GM19372 (cell line): ENCODE results near the gene CYP21A2.
"Not testable (repeated sequence)": the region's sequence is repeated elsewhere in the genome, so short reads cannot be mapped to it uniquely, and the experiment has no call there.

Experiments used
- ATAC-seq: cut with Tn5 transposase; IDR thresholded peaks from one replicate; pipeline ENCODE4 v1.9.1; 2021; ENCODE audit warnings: mild to moderate bottlenecking, low read depth, moderate library complexity; ENCODE audit not compliant: unreplicated experiment

The CYP21A2 gene

DNA sequence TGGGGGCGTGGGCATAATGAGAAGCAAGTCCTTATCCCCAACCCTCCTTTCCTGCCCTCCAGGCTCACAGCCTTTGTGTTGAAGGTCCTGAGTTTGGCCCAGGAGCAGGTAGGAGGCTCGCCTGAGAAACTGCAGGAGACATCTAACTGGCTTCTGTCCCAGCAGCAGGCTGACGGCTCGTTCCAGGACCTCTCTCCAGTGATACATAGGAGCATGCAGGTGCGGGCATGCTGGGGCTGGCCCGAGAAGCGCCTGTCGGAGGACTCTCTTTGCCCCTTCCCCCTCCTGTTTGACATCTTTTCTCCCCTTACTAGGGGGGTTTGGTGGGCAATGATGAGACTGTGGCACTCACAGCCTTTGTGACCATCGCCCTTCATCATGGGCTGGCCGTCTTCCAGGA lies 9.6 kb upstream of the CYP21A2 start:
- not testable (repeated sequence) for ATAC-seq

DNA sequence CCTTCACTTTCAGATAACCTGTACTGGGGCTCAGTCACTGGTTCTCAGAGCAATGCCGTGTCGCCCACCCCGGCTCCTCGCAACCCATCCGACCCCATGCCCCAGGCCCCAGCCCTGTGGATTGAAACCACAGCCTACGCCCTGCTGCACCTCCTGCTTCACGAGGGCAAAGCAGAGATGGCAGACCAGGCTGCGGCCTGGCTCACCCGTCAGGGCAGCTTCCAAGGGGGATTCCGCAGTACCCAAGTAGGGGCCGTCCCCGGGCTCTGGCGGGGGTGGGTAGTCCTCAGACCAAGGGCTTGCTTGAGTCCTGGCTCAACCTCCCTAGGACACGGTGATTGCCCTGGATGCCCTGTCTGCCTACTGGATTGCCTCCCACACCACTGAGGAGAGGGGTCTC lies 8.7 kb upstream of the CYP21A2 start:
- not testable (repeated sequence) for ATAC-seq

DNA sequence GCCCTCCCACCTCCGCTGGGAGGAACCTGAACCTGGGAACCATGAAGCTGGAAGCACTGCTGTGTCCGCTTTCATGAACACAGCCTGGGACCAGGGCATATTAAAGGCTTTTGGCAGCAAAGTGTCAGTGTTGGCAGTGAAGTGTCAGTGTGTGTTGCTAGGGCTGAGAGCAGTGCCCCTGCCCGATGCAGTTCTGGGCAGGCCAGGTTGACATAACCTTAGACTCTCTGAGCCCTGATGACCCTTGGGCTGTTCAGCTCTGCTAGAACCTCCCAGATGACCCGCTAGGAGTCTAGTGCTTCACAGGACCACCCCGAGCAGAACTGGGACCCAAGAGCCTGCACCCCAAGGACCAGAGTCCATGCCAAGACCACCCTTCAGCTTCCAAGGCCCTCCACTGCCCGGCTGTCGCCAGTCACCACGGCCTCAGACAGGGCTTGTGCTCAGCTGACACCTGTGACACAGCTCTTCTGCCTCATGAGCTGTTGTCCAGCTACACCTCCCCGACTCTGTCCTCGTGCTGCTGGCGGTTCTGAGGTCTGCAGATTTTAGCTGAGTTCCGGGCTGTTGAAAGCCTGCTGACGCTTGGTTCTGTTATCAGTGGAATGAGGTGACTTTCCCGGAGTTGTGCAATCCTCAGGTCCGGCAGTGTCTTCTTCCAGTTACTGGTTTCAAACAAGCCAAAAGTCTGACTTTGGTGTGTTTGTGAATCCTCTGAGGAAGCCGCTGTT lies 2.8 kb upstream of the CYP21A2 start:
- ATAC-seq, result not testable (repeated sequence)

DNA sequence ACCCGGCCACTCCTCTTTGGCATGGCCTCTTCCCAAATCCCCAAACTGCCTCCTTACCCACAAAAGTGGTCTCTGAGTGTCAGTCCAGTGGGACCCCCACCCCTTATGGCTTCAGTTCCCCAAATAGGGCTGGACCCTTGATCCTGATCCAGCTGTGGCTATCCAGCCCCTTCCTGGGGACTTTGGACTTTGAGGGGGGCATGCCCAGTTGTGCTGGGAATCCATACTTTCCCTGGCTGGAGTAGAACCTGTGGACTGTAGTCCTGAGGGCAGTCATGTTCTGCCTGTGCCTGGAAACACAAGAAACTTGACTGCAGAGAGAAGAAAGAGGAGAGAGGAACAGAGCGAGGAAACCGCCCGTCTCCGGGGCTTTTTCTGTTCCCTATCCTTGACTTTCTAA lies 1.1 kb upstream of the CYP21A2 start:
- not testable (repeated sequence) for ATAC-seq

DNA sequence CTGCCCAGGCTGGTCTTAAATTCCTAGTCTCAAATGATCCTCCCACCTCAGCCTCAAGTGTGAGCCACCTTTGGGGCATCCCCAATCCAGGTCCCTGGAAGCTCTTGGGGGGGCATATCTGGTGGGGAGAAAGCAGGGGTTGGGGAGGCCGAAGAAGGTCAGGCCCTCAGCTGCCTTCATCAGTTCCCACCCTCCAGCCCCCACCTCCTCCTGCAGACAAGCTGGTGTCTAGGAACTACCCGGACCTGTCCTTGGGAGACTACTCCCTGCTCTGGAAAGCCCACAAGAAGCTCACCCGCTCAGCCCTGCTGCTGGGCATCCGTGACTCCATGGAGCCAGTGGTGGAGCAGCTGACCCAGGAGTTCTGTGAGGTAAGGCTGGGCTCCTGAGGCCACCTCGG lies 663 bp downstream of the CYP21A2 start:
- not testable (repeated sequence) for ATAC-seq

DNA sequence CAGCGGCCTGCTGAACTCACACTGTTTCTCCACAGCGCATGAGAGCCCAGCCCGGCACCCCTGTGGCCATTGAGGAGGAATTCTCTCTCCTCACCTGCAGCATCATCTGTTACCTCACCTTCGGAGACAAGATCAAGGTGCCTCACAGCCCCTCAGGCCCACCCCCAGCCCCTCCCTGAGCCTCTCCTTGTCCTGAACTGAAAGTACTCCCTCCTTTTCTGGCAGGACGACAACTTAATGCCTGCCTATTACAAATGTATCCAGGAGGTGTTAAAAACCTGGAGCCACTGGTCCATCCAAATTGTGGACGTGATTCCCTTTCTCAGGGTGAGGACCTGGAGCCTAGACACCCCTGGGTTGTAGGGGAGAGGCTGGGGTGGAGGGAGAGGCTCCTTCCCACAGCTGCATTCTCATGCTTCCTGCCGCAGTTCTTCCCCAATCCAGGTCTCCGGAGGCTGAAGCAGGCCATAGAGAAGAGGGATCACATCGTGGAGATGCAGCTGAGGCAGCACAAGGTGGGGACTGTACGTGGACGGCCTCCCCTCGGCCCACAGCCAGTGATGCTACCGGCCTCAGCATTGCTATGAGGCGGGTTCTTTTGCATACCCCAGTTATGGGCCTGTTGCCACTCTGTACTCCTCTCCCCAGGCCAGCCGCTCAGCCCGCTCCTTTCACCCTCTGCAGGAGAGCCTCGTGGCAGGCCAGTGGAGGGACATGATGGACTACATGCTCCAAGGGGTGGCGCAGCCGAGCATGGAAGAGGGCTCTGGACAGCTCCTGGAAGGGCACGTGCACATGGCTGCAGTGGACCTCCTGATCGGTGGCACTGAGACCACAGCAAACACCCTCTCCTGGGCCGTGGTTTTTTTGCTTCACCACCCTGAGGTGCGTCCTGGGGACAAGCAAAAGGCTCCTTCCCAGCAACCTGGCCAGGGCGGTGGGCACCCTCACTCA lies 1.4 kb downstream of the CYP21A2 start:
- not testable (repeated sequence) for ATAC-seq

DNA sequence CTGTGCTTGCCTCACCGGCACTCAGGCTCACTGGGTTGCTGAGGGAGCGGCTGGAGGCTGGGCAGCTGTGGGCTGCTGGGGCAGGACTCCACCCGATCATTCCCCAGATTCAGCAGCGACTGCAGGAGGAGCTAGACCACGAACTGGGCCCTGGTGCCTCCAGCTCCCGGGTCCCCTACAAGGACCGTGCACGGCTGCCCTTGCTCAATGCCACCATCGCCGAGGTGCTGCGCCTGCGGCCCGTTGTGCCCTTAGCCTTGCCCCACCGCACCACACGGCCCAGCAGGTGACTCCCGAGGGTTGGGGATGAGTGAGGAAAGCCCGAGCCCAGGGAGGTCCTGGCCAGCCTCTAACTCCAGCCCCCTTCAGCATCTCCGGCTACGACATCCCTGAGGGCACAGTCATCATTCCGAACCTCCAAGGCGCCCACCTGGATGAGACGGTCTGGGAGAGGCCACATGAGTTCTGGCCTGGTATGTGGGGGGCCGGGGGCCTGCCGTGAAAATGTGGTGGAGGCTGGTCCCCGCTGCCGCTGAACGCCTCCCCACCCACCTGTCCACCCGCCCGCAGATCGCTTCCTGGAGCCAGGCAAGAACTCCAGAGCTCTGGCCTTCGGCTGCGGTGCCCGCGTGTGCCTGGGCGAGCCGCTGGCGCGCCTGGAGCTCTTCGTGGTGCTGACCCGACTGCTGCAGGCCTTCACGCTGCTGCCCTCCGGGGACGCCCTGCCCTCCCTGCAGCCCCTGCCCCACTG lies 2.3 kb downstream of the CYP21A2 start:
- not testable (repeated sequence) for ATAC-seq

DNA sequence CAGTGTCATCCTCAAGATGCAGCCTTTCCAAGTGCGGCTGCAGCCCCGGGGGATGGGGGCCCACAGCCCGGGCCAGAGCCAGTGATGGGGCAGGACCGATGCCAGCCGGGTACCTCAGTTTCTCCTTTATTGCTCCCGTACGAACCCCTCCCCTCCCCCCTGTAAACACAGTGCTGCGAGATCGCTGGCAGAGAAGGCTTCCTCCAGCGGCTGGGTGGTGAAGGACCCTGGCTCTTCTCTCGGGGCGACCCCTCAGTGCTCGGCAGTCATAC lies 2.8 kb downstream of the CYP21A2 start:
- ATAC-seq, result not testable (repeated sequence)

DNA sequence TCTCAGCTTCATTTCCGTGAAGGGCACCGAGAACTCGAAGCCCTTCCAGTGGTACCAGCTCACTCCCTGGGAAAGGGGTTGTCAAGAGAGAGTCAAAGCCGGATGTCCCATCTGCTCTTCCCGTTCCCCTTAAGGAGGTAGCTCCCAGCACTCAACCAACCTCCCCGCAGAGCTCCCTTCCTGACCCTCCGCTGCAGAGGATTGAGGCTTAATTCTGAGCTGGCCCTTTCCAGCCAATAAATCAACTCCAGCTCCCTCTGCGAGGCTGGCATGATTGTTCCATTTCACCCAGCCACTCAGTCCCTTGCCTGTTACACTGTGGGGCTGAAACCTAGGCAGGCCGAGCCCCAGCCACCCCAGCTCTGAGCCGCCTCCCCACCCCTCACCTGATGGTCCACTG lies 3.2 kb downstream of the CYP21A2 start:
- ATAC-seq, result not testable (repeated sequence)

DNA sequence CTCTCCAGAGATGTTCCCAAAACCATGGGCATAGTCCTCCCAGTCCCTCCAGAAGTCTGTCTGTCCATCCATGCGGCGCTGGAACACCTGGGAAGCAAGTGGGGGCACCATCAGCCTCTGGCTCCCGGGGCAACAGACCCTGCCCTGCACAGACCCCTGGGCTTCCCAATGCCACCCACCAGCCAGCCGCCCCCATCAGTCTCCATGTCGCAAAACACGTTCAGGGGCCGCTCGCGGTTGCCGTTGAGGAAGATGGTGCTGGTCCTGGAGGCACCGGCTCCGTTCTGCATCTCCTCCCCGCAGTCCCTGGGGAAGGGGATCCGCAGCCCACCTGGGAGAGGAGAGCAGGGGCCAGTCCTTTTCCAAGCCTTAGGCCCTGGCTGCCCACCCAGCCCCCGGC lies 4.1 kb downstream of the CYP21A2 start:
- not testable (repeated sequence) for ATAC-seq

DNA sequence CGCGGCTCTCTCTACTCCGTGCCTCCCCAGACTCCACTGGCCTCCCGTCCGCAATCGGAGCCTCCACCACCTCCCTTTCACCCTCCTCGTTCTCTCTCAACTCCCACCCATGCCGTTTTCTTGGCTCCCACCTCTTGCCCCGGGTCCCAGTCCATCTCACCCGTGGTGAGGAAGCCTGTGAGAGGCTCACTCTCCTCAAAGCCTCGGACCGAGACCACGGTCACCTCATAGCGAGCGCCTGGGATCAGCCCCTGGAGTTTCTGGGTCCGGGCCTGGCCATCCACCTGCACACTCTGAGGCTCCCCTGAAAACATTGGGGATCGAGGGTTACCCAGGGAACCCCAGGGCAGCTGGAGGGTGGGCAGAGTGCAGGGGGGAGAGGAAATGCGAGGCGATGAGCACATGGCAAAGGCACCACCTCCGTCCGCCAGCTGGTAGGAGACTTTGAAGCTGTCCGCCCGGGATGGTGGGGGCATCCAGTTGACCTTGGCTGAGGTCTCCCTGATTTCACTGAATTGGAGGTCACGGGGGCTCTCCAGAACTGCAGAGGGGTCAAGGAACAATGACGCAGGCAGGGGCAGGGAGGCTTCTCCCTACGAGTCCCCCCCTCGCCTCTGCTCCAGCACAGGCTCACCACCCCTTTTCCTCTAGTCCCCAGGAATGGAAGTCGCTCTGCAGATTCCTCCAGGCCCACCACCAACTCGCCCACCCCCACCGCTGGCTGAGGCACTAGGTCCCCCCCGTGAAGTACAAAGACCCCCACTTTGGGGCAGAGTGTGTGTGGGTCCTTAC lies 5.6 kb downstream of the CYP21A2 start:
- ATAC-seq, result not testable (repeated sequence)

DNA sequence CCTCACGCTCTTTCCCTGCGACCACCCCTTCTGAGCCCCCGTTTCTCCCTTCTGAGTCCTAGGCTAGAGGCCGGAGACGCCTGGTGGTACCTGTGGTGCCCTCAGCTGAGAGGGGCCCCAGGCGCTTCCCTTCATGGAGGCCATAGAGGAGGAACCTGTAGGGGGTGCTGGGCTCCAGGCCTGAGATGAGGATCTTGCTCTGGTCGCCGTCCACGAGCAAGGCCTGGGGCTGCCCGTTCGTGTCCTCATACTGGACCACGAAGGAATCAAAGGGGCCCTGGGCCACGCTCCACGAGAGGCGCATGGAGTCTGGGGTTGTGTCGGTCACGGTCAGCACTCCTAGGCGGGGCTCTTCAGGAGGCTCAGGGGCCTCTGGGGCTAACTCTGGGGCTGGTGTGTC lies 6.7 kb downstream of the CYP21A2 start:
- ATAC-seq, result not testable (repeated sequence)

DNA sequence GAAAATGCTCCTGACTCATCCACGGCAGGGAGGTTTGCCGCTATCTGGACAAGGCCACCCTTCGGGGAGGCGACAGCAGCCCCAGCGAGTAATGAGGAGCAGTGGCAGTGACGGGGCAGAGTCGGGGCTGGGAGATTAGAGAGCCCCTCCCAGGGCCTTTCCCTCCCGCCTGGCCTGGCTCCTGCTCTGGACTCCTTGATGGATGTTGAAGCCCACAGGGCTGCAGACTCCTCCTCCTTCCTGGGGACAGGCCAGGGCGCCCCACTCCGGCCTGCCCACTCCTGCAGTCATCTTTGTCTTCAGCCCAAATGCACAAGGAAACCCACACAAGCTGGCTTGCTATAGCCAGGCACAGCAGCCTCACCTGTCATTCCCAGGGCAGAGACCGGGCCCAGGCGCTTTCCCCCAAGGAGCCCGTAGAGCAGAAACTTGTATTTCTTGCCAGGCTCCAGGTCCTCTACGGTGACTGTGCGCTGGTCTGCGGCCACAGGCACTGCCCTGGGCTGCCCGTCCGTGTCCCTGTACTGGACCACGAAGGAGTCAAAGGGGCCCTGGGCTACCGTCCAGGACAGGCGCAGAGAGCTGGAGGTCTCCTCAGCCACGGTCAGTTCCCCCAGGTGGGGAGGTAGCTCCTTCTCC lies 7.7 kb downstream of the CYP21A2 start:
- ATAC-seq, result no peak

DNA sequence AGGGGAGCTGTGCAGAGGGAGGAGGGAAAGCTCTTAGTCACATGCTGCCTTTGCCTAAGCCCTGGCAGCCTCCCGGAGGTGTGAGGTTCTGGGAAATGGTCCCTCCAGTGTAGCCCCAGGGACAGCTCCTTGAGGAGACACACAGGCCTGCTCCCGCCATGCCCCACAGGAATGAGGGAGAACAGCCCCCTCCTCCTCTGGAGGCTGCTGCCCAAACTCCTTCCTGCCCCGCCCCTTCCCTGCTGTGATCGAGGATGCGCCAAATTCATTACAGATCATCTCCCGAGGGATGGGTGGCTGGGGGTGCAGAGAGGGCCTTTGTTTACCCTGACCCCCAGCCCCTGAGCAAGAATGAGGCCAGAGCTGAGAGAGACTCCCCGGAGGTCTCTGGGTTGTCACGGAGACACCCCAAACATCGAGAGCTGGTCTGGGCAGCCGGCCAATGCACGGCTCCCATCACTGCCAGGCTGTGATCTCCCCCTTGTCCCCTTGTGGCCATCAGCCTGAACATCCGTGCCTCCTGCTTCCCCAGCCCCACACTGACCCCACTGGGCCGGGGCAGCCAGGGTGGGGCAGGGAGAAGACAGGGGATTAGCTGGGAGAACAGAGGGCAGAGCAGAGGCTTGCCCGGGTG lies 8.4 kb downstream of the CYP21A2 start:
- ATAC-seq, result no peak

DNA sequence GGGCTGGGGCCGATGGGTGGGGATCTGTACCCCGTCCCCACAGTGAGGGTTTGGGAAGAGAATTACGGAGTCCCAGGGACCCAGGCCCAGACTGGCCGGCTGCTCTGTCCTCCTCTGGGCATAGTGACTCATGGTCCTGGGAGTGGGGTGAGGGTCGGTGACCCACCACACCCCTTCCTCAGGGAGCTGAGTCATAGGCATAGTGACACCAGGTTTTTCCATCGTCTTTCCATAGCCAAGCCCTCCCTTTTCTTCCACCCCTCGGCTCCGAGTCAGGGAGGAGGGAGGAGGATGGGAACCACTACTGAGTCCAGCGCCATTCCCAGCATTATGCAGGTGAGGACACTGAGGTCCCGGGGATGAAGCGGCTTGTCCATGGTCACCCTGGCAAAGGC lies 8.9 kb downstream of the CYP21A2 start:
- no peak for ATAC-seq

DNA sequence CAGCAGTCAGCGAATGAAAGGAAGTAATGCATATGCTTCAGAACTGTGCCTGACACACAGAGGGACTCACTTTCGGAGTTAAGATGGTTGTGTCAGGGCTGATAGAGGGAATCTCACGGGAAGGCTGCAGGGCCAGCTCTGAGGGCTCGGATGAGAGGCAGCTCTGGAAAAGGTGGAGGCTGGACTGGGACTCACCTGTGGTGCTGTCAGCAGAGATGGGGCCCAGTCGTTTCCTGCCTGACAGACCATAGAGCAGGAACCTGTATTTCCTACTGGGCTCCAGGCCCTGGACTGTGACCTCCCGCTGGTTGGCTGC lies 9.3 kb downstream of the CYP21A2 start:
- no peak for ATAC-seq

DNA sequence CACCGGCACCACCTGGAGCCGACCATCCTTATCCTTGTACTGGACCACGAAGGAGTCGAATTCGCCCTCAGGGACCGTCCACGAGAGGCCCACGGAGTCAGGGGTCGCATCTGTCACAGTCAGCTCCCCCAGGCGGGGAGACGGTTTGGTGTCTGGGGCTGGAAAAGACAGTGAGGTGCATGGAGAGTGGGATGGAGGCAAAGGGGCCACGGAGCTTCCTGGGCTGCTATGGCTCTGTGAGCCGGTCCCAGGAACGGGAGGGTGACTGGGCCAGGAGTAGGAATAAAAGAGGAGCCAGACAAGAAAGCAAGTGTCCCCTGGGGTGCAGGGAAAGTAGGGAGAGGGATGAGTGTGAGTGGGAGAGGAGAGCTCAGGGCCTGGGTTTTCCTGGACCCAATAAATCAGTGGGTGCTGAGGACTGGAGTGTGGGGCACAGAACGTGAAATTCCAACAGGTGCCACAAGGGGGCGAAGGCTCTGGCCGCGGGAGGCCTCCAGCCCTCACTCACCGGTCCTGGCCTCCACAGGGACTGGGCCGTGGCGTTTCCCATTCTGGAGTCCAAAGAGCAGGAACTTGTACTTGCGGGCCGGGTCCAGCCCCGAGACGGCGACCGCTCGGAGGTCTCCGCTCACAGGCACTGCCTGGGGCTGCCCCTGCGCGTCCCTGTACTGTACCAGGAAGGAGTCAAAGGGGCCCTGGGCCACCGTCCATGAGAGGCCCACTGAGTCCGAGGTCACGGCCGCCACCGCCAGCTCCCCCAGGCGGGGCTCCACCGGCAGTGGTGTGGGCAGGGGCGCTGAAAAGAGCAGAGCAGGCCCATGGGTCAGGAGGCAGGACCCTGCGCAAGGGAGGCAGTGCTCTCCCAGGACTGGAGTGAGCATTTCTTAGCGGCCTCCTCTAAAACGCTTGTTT lies 9.9 kb downstream of the CYP21A2 start:
- no peak for ATAC-seq

DNA sequence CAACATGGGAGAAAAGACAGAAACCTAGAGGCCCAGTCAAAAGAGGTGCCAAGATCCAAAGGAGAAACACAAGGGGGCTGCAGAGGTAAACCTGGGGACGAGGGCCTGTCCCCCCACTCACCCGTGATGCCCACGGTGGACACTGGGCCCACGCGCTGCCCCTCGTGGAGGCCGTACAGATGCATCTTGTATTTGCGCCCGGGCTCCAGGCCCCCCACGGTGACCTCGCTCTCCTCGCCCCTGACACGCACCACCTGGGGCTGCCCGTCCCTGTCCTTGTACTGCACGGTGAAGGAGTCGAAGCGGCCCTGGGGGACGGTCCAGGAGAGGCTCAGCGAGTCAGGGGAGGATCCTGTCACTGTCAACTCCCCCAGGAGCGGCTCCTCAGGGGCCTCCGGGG lies 10.9 kb downstream of the CYP21A2 start:
- ATAC-seq, result not testable (repeated sequence)
